HG03565 (cell line): ENCODE data around the gene ARID3B.
"Not testable (repeated sequence)": the region's sequence is repeated elsewhere in the genome, so short reads cannot be mapped to it uniquely, and the experiment has no call there.

Experiments used
- ATAC-seq: cut with Tn5 transposase; IDR thresholded peaks from one replicate; pipeline ENCODE4 v1.9.1; 2021; ENCODE audit warnings: mild to moderate bottlenecking, moderate library complexity; ENCODE audit not compliant: unreplicated experiment

ARID3B gene

DNA sequence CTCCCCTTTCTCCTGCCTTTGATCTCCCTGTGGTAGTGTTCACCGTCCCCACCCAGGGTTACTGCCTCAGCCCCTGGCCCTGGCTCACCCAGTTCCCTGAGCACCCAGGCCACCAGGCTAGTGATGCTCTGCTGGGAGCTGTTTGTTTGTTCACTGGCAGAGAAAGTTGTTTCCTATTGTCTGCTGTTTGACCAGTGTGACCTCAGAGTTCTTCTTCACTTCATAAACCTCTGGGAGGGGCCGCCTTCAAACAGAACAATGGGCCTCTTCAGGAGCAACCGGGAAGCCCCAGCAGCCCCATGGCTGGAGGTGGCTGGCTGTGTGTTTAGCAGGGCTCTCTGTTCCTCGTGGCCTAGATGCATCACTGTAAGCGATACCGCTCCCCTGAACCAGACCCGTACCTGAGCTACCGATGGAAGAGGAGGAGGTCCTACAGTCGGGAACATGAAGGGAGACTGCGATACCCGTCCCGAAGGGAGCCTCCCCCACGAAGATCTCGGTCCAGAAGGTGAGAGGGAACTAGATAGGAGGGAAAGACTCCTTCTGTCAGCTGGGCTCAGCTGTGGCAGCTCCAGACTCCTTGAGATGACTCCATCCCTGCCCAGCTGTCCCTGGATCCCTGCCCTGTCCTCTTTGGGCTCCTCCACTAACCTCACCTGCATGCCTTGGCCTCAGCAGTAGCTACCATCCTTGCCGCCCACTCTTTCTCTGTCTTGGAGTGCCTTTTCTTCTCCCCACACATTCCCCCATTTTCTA is 78.0 kb downstream of the ARID3B start:
- no peak for ATAC-seq

DNA sequence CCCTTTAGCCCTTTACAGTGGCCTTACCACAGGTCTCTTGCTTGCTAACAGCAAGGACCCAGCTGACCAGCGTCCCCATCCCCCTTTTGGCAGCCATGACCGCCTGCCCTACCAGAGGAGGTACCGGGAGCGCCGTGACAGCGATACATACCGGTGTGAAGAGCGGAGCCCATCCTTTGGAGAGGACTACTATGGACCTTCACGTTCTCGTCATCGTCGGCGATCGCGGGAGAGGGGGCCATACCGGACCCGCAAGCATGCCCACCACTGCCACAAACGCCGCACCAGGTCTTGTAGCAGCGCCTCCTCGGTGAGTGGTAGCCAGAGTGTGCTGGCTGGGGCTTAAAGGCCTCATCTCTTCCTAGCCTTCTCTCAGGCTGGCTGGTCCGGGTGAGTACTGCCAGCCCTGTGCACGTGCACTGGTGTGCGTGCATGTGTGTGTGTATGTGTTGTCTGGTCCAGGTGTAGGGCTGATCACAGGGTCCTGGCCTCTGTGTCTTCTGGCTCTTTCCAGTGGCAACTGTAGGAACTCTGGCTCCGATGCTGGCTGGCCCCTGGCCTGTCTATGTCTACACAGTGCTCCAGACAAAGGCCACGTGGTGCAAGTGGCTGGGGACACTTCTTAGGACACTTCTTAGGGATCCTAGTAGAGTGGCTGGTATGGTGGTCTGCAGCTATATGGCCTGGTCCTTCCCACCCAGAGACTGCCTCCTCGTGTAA is 79.1 kb downstream of the ARID3B start:
- no peak for ATAC-seq

DNA sequence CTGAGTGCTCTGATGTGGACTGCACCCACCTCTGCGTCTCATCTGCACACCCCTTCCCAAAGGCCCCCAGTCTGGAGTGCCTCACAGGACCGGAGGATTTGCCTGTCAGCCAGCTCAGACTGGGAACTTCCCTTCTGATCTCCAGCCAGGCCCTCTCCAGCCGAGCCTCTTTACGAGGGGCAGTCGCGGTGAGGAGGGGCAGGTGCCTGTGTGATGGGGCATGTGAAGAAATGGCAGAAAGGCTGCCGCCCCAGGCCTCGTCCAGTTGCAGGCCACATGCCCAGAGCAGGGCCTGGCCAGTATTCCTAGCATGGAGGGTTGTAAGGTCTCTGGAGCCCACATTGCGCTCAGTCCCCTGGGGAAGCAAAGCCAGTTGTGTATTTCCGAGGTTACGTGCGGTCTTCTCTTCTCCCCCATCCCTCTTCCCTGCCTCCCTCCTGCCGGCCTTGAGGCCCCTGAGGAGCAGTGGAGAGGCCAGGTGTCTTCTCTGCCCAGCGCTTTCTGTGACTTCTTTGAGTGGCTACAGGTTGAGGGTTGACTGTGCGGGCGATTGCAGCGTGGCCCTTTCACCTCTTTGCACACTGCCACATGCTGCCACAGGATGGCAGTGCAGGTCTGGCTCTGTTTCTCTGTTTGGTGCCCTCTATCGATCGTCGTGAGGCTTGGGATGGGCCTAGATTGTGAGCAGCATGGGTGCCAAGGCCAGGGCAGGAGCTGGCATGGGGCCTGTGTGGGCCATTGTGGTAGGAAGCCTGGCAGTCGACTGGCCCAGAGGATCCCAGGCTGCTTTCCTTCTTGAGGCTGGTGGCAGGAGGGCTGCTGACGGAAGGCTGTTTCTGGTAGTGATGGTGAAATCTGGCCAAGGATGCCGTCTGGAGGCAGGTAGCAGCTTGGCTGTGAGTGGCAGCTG is 79.9 kb downstream of the ARID3B start:
- ATAC-seq: no peak

DNA sequence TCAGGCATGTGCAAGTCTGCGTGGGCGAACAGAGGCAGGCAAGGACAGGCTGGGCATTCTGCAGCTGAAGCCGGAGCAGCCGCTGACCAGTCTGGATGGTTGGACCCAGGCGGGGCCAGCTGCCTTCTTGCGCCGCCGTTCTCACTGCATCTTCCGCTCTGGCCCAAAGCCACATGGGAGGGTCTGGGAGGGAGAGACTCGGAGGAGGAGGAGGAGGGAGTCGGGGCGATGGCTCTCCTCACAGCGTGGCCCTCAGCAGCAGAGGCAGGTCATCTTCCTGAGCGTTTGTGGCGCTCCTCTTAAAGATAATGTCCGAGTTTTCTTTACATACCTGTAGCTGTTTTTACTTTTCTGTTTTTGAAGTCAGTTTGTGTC is 80.5 kb downstream of the ARID3B start:
- ATAC-seq: no peak

DNA sequence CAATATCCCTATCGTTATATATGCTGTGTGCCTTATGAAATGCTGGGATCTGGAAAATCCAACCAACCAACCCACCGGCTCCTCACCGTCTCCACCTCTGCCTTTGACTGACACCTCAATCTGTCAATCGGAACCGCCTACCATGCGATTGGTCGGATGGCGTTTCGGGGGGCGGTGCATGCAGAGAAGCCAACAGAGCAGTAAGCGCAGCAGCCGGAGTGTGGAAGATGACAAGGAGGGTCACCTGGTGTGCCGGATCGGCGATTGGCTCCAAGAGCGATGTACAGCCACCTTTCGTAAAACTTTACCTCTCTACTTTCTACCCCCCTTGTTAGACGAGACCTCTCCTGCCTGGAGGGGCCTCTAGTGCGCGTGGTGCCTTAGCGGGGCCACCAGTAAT is 80.9 kb downstream of the ARID3B start:
- ATAC-seq: no peak

DNA sequence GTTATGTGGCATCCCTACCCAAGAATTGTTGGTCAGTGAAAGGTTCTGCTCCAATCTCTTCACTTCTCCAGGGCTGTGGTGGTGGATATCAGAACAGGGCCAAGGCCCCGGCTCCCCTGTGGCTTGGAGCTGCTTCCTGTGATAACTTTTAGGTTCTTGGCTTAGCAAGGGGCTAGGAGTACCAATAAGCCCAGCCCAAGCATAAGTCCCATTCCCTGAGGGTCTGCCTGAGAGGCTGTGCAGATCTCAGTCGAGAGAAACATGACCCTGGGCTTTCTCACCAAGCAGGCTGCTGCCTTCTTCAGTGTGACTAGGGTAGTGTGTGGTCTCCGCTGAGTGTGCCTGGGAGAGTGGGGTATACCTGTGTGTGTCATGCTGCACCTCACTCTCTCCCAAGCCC is 81.7 kb downstream of the ARID3B start:
- no peak for ATAC-seq

DNA sequence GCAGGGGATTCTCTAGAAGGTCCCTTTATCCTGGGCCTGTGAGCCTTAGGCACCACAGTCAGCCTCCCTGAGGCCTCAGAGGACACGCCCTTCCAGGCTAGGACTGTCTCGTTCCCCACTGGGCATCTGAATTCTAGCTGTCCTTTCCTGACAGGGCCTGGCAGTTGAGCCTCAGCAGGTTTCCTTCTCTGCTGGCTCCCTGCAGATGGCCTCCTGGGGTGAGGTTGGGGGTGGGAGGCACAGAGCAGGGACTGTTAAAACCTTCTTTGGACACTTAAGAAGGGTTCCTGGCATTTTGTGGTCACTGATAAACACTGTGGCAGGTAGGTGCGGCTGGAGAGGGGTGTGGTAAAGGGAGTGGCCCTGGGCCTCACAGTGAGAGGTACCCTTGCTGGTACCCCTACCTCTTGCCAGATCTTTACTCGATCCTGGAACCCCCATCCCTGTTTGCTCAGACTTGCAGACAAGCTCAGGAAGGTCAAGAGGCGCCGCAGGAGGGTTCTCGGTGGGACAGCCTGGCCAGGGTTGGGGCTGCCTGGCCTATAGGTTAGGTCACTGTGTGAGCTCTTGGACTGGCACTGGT is 83.1 kb downstream of the ARID3B start:
- ATAC-seq: no peak

DNA sequence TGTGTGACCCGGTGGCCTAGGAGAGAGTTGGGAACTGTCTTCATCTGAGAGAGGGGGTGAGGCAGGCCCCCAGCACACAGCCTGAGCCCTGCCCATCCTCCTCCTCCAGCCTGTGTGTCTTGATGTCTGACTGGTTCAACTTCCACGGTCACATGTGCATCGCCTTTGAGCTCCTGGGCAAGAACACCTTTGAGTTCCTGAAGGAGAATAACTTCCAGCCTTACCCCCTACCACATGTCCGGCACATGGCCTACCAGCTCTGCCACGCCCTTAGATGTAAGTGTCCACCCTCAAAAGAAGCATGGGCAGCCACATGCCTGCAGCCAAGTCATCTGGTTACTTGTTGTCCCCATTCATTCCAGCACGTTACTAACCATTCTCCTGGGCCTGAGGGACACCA is 84.7 kb downstream of the ARID3B start:
- no peak for ATAC-seq

DNA sequence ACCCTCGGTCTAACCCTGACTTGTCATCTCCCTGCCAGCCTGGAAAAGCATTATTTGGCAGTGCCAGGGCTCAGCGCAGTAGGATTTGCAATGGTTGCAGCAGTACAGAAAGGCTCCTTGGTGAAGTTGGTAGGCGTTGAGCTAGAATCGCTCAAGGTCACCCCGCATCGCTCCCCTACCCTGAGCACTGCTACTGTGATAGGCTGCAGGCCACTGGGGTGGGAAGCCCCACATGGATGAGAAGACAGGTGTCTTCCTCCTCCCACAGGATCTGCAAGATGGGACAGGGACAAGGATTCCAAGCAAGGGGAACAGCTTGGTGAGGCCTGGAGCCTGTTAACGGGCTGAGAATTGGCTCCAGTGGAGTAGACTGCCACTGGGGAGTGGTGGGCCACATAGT is 85.3 kb downstream of the ARID3B start:
- no peak for ATAC-seq

DNA sequence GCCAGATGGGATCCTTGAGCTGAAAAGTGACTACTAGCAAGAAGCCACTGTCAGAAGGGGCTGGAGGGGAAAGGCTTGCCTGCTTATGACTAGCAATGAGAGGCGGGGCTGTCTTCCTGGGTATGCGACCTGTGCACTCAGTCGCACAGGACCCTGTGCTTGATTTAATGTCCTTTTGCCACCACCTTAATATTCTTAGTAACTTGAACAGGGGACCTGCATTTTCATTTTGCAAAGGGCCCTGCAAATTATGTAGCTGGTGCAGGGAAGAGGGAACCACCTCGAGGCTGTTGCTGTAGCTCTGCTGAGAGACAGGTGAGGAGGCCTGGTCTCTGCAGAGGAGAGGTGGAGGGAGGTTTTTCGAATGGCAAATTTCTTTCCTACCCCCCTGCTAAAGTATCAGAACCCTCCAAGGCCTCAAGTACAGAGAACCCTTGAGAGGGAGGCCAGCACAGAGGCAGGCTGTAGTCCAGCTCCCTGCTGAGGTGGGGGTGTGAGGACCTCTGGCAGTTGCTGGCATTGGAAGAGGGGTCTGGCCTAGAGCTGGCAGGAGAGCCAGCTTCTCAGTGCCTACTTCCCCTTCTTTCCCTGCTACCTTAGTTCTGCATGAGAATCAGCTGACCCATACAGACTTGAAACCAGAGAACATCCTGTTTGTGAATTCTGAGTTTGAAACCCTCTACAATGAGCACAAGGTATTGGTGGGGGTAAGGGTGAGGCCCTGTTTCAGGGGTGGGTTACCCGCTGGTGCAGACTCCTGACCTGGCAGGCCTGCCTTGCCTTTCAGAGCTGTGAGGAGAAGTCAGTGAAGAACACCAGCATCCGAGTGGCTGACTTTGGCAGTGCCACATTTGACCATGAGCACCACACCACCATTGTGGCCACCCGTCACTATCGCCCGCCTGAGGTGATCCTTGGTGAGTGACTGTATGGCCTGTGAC is 86.0 kb downstream of the ARID3B start:
- peak; percentile 46 for ATAC-seq

DNA sequence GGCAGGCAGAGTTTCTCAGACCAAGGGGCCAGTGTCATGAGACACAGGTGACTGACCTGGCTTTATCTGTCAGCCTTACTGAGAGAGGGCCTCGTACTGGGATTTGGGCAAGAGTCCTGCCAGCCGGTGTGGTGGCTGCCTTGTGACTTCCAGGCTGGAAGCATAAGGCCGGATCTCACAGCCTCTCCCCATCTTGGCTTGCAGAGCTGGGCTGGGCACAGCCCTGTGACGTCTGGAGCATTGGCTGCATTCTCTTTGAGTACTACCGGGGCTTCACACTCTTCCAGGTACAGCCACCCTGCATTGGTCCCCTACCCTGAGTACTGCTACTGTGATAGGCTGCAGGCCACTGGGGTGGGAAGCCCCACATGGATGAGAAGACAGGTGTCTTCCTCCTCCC is 86.7 kb downstream of the ARID3B start:
- no peak for ATAC-seq

DNA sequence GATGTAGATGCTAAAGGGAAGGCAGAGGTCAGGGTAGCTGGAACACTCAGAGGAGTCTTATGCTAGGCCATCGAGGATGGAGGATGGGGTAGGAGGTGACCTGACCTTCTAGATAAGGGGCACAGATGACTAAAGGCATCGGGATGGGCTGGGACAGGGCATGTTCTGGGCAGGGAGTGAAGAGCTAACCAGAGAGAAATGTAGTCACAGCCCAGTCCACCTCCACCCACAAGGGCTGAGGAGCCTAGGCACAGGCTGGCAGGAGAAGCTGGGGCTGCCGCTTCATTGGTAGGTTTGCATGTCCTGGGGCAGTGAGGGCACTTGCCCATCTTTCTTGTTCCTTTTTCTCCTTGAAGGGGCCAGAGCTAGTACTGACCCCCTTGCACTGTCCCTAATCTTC is 87.2 kb downstream of the ARID3B start:
- no peak for ATAC-seq

DNA sequence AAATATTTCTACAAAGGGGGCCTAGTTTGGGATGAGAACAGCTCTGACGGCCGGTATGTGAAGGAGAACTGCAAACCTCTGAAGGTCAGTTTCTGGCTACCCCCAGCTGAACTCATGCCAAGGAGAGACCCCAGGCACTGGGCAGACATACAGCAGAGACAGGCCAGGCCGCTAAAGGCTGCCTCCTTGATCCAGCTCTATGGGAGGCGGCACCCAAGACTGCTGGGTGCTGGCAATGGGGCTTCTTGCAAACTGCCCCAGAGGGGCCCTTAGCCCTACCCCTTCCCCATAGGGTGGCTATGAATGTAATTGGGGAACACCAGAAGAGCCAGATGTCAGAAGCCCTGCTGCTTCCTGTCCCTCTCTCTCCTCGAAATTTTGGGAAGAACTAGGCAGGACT is 87.9 kb downstream of the ARID3B start:
- ATAC-seq: no peak

DNA sequence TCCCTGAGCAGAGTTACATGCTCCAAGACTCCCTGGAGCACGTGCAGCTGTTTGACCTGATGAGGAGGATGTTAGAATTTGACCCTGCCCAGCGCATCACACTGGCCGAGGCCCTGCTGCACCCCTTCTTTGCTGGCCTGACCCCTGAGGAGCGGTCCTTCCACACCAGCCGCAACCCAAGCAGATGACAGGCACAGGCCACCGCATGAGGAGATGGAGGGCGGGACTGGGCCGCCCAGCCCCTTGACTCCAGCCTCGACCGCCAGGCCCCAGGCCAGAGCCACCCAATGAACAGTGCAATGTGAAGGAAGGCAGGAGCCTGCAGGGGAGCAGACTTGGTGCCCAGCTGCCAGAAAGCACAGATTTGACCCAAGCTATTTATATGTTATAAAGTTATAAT is 88.7 kb downstream of the ARID3B start:
- ATAC-seq: not testable (repeated sequence)

DNA sequence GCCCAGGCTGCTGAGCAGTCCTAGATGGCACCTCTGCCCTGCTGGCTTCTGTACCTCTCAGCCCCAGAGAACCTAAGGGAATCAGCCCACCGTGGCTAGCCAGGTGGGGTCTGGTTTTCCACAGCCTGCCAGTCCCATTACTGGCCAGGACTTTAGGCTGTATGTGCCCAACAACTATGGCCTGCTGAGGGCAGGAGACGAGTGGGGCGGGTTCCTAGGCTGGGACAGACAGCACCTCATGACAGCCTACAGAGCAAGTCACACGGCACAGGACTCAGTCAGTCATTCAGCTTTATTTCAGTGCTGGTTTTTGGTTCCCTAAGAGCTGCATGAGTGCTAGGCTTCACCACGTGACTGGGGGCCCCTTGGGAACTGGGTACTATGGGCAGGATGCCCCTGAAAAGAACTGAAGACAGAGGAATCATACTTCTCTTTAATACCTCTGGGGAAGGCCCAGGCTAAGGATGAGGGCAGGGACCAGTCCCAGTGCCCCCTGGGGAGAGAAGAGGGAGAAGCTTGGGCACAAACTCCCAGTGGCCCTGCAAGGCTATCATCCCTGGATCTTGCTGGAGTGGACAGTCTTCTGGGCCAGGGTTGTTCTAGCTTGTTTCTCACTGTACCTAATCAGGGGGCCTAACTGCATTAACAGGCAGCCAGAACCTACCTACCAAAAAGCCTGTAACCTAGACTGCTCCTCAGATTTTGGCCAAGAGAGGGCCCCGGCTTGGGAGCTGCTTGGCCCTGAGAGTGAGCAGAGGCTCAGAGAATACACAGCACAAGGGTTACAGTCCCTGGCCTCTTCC is 89.5 kb downstream of the ARID3B start:
- no peak for ATAC-seq

DNA sequence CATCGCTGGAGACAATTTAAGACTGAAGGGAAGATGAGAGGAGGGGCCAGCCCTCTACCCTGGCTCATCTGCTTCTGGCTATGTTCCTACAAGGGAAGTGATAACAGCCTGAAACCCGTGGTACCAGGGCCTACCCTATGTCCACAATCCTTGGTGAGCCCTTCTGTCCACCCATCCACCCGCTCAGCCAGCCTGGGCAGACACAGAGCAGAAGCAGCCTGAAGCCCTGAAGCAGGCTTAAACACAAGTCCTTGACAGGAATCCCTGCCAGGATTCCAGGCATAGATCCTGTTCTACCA is 90.0 kb downstream of the ARID3B start:
- ATAC-seq: no peak

DNA sequence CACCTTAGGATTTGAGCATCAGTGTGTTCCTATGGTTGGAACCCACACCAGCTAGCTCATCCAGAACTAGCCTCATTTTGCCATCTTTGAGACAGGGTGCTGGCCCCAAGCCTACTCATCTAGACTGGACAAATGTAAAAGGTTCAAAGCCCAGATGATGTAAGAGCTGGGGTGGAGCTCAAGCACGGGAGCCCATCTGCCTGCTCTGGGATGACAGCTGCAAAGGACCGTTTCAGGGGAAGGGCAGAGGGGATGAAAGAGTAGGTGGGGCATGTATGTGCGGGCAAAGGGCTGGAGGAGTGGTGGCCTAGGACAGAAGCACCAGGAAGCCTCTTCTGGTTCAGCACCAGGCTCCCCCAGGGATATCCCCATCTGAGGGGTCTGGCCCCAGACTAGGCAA is 90.4 kb downstream of the ARID3B start:
- ATAC-seq: no peak

DNA sequence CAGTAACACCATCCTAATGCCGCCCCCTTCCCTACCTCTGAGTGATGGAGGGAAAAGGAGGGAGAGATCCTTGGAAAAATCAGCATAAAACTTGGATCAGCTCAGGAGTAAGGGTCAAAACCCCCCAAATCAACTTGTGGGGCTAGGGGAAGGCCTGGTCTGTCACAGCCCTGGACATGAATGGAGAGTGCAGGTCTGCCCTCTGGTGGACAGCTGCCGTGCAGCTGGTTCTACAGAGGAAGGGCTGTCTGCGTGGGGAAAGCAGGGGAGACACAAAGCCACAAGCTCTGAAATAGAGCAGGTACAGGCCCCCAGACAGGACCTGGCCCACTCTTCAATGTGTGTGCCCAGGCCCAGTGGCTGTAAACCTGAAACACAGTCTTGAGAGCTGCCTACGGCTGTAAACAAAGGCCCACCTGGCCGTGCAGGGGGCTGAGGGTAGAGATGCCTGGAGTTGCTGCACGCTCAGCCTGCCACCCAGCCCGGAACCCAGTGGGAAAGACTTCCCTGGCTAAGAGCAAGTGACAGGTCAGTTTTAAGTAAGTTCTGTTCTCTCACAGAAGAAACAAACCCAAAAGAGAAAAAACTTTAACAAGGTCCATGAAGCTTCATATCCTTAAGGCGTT is 91.0 kb downstream of the ARID3B start:
- ATAC-seq: no peak

DNA sequence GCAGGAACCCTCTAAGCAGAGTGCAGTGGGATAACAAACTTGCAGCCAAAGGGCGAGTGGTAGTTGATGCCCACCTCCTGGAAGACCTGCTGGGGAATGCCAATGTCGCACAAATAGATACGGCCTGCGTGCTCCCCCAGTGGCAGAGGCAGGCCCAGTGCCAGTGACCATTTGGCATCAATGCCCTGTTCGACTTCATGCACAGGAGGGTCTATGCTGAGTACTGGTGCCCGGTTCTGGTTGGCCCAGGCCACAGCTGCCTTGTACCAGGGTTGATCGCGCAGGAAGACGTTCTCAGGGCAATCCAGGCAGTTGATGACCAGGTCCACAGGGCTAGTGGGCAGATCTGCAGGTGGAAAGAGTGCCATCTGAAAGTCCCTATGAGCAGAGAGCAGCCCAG is 91.6 kb downstream of the ARID3B start:
- no peak for ATAC-seq
